Measurements from ENCODE around the gene HAL.
A peak's percentile ranks its signal among the peaks of the same experiment; 100 is the strongest.
"Not testable (repeated sequence)": the region's sequence is repeated elsewhere in the genome, so short reads cannot be mapped to it uniquely, and the experiment has no call there.

Gene HAL

DNA sequence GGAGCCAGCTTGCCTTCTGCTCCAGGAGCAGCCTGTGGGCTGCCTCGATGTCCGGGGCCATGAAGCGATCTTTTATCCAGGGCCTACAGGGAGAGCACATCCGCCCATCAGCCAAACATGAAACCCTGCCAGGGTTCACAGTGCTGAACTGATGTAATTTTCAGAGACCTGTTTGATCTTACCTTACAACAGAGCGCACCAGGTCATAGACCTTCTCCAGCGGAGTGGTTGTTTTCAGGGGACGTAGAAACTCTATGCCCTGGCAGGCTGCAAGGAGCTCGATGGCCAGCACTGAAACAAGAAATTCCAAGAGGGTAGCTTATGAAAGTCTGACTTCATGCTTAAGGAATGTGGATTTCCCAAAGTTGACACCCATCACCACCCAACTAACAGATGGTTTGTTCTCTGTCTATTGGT, 19.7 kb downstream of the HAL start:
- DNase-seq: peak; percentile 22

DNA sequence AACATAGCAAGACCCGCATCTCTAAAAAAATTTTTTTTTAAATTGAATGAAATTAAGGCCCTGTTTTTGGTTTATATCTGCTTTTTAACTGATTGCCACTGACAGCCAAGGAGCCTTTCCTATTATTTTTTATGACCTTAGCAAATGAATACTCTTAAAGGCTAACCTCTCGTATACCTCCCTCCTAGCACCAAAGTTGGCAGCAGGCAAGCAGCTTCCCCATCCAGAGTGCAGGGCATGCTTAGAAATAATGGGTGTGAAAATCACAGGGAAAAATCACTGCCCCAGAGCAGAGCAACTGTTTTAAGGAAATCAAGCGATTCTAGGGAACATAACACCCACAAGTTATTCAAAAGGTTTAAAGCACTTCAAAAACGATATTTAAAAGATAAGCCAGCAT, 20.7 kb downstream of the HAL start:
- DNase-seq: no peak

DNA sequence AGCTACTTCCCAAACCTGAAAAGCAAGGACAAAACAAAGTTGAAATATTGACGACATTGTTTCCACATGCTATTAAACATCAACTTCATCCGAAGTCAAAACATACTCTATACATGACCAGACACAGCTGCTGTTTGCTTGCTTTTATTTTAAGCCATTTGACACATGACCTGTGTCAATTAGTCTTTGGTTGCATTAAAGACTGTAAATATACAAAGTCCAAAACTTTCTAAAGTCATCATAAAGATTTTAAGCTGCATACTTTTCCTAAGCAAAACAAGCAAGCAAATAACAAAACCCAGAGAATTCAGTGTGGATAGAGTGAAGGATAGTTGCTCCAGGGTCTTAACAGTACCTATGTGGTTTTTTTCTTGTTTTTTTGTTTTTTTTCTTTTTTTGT, 21.8 kb downstream of the HAL start:
- DNase-seq: no peak

DNA sequence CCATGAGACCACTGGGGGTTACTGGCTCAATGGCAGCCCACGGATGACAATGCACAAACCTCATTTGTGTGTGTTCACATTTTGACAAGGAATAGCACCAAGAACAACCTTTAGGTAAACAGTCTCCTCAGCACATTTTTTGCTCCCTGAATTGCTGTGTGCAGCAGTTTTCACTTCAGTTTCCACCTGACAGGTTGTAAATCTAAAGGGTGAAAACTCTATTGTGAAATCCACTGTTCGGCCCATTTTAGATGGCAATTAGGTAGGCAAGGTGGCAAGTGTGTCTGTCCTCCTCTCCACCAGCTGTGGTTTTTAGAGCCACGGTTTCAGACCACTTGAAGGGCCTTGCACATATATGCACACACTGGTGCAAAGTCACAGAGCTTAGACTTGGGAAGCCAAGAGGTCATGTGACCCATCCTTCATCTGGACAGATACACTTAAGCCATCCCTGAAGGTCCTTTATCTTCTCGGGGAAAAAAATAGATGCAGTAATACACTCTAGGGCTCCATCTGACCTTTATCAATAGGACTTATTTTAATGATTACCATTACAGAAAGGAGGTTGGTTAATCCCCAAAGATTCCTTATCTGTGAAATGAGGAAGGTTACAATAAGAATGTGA, 23.2 kb downstream of the HAL start:
- DNase-seq: no peak

DNA sequence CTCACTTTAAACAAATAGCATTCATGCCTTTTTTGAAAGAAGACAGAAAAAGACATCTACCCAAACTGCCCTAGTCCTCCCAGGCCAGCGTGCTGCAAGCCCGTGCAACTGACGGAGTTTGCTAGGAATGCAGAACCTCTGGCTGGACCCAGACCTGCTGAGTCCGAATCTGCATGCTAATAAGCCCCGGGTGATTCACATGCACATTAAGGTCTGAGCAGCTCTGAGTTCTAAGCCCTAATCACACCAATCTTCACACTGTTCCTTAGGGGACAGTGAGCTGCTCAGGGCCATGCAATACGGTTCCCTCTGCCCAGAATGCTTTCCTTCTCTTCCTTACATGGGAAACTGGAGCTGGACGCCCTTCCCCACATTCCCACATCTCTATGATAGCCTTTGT, 25.2 kb downstream of the HAL start:
- no peak for DNase-seq

DNA sequence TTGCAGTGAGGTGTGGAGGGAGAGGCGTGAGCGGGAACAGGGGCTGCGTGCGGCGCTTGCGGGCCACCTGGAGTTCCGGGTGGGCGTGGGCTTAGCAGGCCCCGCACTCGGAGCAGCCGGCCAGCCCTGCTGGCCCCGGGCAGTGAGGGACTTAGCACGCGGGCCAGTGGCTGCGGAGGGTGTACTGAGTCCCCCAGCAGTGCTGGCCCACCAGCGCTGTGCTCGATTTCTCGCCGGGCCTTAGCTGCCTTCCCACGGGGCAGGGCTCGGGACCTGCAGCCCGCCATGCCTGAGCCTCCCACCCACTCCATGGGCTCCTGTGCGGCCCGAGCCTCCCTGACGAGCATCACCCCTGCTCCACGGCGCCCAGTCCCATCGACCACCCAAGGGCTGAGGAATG, 27.0 kb downstream of the HAL start:
- not testable (repeated sequence) for DNase-seq

GRCh38 chr12:95967301-95967700, 28.8 kb downstream of the HAL start:
- DNase-seq: no peak

- no peak for DNase-seq
Measured at GRCh38 chr12:95966287-95966870, 29.8 kb downstream of the HAL start.

- no peak for DNase-seq
Measured at GRCh38 chr12:95963096-95963495, 33.0 kb downstream of the HAL start.

DNA sequence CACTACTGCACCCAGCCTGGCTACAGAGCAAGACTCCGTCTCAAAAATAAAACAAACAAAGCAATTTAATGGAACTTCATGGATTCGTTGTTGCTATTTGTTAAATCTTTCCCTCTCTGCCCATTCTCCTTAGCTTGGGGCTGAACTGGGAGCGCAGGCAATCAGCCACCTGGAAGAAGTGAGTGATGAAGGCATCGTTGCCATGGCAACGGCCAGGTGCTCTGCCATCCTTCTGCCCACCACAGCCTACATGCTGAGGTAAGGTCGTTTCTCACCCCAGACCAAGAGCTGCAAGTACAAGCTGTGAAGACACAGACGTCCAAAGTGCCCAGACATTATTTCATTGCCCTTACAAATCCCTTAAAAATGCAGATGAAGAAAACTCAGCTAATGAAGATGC, 33.9 kb downstream of the HAL start:
- no peak for DNase-seq

- DNase-seq: no peak
Measured at GRCh38 chr12:95960241-95960640, 35.9 kb downstream of the HAL start.

DNA sequence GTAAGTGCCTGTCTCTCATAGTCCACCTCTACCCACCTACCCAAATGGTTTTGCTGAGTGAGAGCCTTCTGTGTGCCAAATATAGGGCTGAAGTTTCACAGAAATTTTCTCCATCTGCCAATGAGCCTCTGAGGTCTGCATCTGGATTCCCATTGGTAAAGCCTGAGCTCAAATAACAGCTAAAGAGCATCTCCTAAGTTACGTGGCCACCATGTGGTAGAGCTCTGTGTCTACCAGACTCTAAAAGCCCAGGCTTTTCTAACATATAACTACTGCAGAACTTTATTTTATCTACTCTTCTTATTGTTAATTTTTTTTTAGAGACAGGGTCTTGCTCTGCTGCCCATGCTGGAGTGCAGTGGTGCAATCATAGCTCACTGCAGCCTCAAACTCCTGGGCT, 37.0 kb downstream of the HAL start:
- no peak for DNase-seq

DNA sequence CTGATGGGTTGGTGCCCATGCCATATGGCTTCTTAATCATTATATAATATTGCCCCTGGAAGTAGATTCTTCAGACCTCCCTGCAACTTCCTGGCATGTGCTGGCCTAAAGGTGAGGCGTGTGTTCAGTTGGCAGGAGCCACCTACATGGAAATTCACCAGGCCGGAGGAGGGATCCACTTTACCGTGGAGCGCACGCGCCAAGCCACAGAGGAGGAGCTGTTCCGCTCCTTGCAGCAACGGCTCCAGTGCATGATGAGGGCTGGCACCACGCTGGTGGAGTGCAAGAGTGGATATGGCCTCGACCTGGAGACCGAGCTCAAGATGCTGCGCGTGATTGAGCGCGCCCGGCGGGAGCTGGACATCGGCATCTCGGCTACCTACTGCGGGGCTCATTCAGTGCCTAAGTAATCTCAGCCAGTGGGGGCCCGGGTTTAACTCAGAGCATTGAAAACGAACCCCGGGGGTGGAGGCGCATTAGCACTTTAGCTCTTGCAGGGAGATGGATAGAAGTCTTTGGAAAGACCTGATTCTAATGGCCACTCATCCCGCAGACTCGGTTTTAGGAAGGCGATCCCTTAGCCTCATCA, 39.5 kb downstream of the HAL start:
- no peak for DNase-seq

DNA sequence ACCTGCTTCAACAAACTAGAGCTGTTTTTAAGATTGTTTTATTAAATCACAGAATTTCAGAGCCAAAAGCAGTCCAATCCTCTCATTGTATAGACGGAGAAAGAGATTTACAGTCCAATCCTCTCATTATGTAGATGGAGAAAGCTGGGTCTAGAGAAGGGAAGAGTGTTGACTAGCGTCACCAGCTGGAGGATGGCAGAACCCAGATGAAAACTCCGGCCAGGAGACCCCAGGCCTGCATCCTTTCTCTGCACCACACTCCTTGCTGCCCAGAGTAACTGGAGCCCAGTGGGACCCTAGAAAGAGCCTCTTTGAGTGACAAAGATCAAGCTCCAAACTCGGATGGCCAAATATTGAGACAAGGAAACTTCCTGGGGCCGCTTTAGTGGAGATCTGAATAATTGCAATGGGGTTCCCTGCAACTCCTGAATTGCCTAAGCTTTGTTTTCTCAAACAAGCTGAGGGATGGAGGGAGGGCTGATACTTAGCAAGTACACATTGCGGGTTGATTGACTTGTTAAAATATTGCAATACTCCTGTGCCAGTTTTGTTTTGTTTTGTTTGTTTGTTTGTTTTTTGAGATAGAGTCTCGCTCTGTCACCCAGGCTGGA, 40.5 kb downstream of the HAL start:
- DNase-seq: no peak

GRCh38 chr12:95953000-95953399, 43.1 kb downstream of the HAL start:
- DNase-seq: no peak

DNA sequence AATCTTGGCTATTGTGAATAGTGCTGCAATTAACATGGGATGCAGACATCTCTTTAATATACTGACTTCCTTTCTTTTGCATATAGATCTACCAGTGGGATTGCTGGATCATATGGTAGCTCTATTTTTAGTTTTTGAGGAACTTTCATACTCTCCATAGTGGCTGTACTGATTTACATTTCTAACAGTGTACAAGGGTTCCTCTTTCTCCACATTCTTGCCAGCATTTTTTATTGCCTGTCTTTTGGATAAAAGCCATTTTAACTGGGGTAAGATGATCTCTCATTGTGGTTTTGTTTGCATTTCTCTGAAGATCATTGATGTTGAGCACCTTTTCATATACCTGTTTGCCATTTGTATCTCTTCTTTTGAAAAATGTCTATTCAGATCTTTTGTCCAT, 44.6 kb downstream of the HAL start:
- no peak for DNase-seq

GRCh38 chr12:95949477-95950206, 46.5 kb downstream of the HAL start:
- DNase-seq: no peak

DNA sequence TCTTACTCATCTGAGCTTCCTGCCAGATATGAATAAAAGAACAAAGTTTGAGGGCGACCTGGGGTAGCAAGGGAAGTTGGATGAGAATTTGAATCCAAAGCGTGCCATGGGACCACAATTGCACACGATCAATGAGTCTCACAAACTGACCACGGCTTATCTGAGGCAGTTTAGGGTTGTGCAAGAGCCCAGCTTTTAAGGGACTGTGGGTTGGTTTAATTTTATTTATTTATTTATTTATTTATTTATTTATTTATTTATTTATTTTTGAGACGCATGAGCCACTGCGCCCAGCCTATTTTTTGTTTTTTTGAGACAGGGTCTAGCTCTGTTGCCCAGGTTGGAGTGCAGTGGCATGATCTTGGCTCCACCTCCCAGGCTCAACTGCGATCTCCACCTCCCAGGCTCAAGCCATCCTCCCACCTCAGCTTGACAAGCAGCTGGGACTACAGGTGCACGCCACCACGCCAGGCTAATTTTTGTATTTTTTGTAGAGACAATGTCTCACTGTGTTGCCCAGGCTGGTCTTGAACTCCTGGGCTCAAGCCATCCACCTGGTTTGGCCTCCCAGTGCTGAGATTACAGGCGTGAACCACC, 51.9 kb downstream of the HAL start:
- no peak for DNase-seq

DNA sequence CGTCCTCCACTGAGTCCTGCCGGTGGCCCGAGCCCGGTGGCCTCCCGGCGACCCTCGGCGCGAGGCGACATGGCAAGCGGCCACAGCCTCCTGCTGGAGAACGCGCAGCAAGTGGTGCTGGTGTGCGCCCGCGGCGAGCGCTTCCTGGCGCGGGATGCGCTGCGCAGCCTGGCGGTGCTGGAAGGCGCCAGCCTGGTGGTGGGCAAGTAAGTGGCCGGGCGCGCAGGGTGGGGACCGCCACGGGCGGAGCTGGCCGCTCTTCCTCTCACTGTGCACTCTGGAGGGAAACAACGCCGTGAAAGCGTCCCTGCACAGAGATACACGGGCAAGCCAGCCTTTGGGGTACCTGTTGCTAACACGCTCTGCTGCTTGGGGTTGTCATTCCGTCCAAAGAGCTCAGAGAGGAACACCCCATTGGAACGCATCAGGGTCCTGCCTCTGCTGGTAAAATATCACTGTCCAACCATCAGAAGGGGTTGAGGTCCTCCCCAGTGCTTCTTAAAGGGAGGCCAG, 52.8 kb downstream of the HAL start, which contains the start of gene AMDHD1:
Gene AMDHD1 (plus strand): TSS at position 2 of the 513 bp plus-strand sequence. CDS start 68 bp downstream, at position 70.
- peak; percentile 44 for DNase-seq

DNA sequence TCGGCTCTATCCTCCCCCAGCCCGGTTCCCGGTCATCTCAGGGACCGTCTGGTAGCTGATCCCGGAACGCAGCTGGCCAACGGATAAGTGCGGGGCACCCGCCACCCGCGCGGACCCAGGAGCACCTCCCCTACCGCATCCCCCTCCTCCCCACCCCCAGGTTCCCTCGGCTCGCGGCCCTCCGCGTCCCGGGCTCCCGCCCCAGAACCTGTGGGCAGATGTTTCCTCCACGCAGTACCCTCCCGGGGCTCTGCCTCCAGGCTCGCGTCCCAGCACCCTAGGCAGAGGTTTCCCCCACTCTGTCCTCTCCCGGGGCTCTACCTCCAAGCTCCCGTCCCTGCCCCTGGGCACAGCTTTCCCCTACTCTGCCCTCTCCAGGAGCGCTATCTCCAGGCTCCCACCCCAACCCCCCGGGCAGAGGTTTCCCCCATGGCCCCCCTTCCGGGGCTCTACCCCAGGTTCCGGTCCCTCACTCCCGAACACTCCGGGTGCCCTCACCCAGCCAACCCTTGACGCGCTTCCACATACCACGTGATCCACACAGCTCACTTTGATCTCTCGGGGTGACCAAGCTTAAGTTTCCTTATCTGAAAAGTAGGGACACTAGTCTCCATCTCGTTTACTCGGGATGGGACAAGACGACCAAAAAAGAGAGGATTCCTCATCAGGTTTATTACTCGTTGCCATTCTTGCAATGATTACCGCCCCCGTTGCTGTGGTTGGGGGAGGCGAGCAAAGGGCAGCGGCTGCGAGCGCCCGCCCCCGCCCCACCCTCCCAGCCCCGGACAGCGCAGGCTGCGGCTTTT, 53.4 kb downstream of the HAL start, which contains the start of gene CCDC38:
Gene CCDC38 (minus strand): TSS at position 91 of the 806 bp plus-strand sequence. CDS start 6,105 bp downstream, outside the sequence.
- DNase-seq: peak; percentile 72

GRCh38 chr12:95942101-95942523, 54.0 kb downstream of the HAL start:
- DNase-seq: no peak

All from fibroblast of skin of scalp (primary cell).